T follicular helper cell (primary cell): Measurements from ENCODE around the gene THSD8.
"Not testable (repeated sequence)": the region's sequence is repeated elsewhere in the genome, so short reads cannot be mapped to it uniquely, and the experiment has no call there.

ENCODE experiments used
- DNase-seq: peaks from one replicate; pipeline ENCODE4 v3.0.0-alpha.2; 2020; ENCODE audit warnings: low read depth

THSD8 gene

GRCh38 chr19:12792051-12792852 lies 9.6 kb upstream of the THSD8 start:
- DNase-seq: no peak

GRCh38 chr19:12792853-12793289 lies 9.0 kb upstream of the THSD8 start:
- no peak for DNase-seq

GRCh38 chr19:12793290-12794195 lies 8.3 kb upstream of the THSD8 start:
- peak; percentile 90 for DNase-seq

GRCh38 chr19:12794196-12794941 lies 7.5 kb upstream of the THSD8 start:
- DNase-seq: no peak

GRCh38 chr19:12794971-12795381 lies 6.9 kb upstream of the THSD8 start:
- DNase-seq: no peak

- peak; percentile 63 for DNase-seq
Observed at GRCh38 chr19:12796146-12797071, 5.5 kb upstream of the THSD8 start.

- DNase-seq: no peak
Observed at GRCh38 chr19:12797141-12797587, 4.7 kb upstream of the THSD8 start.

- not testable (repeated sequence) for DNase-seq
Observed at GRCh38 chr19:12797607-12798006, 4.3 kb upstream of the THSD8 start.

GRCh38 chr19:12799742-12800465 lies 2.0 kb upstream of the THSD8 start:
- DNase-seq: no peak

GRCh38 chr19:12800466-12800770 lies 1.5 kb upstream of the THSD8 start:
- DNase-seq: no peak

- no peak for DNase-seq
Observed at GRCh38 chr19:12800923-12801465, 875 bp upstream of the THSD8 start.

- DNase-seq: no peak
Observed at GRCh38 chr19:12802267-12803106, 618 bp downstream of the THSD8 start.

GRCh38 chr19:12804051-12804450 lies 2.2 kb downstream of the THSD8 start:
- DNase-seq: no peak

- DNase-seq: peak; percentile 80
Observed at GRCh38 chr19:12806242-12807081, 4.6 kb downstream of the THSD8 start, which contains the start of gene RNASEH2A. TSS of gene RNASEH2A (plus strand) at chr19:12806584. CDS start at chr19:12806674, 90 bp downstream.

- no peak for DNase-seq
Observed at GRCh38 chr19:12815088-12815487, 13.2 kb downstream of the THSD8 start.

- not testable (repeated sequence) for DNase-seq
Observed at GRCh38 chr19:12817188-12817587, 15.3 kb downstream of the THSD8 start.

- not testable (repeated sequence) for DNase-seq
Observed at GRCh38 chr19:12817810-12818209, 15.9 kb downstream of the THSD8 start.

- no peak for DNase-seq
Observed at GRCh38 chr19:12821761-12822160, 19.9 kb downstream of the THSD8 start.
